GM23338 (cell line): ENCODE results near the gene ILKAP. TPM values are rescaled to one million over a fixed set of nuclear protein-coding genes. Genes with fewer than 3 reads are reported as not detected.

ENCODE experiments used
- ATAC-seq: fragments of 200-7000 bp; cut with Tn5 transposase; 3 replicates; pipeline ENCODE4 v1.9.1; 2020
- DNase-seq: peaks from one replicate; pipeline ENCODE4 v3.0.0-alpha.2; 2015; ENCODE audit warnings: low spot score
- H2AFZ ChIP-seq: fragments of 200-600 bp; sonication (generic); 2 replicates; pipeline ENCODE4 v1.8.0; 2016; ENCODE audit warnings: antibody characterized with exemption, mild to moderate bottlenecking, moderate library complexity
- H3F3A ChIP-seq: fragments of 200-600 bp; sonication (generic); replicated peaks from 2 replicates; pipeline ENCODE4 v1.8.0; 2017; ENCODE audit warnings: antibody characterized with exemption, mixed run types, low read depth
- H3K27ac ChIP-seq: fragments of 200-600 bp; sonication (generic); 2 replicates; pipeline ENCODE4 v1.6.1; 2016; ENCODE audit warnings: low read depth
- H3K27me3 ChIP-seq: fragments of 200-600 bp; sonication (generic); 2 replicates; pipeline ENCODE4 v1.8.0; 2016; ENCODE audit warnings: mild to moderate bottlenecking, mixed run types, moderate library complexity; ENCODE audit not compliant: insufficient read depth
- H3K36me3 ChIP-seq: fragments of 200-600 bp; sonication (generic); 2 replicates; pipeline ENCODE4 v1.8.0; 2016; ENCODE audit warnings: mild to moderate bottlenecking; ENCODE audit not compliant: insufficient read depth
- H3K4me1 ChIP-seq: fragments of 200-600 bp; sonication (generic); 2 replicates; pipeline ENCODE4 v1.8.0; 2016; ENCODE audit warnings: mild to moderate bottlenecking, moderate library complexity; ENCODE audit not compliant: insufficient read depth
- H3K4me2 ChIP-seq: fragments of 200-600 bp; sonication (generic); 2 replicates; pipeline ENCODE4 v1.7.1; 2017; ENCODE audit warnings: mixed run types
- H3K4me3 ChIP-seq: fragments of 200-600 bp; sonication (generic); 2 replicates; pipeline ENCODE4 v1.6.1; 2016; ENCODE audit warnings: mixed run types
- H3K79me2 ChIP-seq: fragments of 200-600 bp; sonication (generic); replicated peaks from 2 replicates; pipeline ENCODE4 v1.8.0; 2017; ENCODE audit warnings: mild to moderate bottlenecking; ENCODE audit not compliant: insufficient read depth
- H3K9me2 ChIP-seq: fragments of 200-600 bp; sonication (generic); 2 replicates; pipeline ENCODE4 v1.8.0; 2017; ENCODE audit not compliant: insufficient read depth
- H4K20me1 ChIP-seq: fragments of 200-600 bp; sonication (generic); replicated peaks from 2 replicates; pipeline ENCODE4 v1.8.0; 2017; ENCODE audit warnings: mild to moderate bottlenecking; ENCODE audit not compliant: insufficient read depth
- H3K27ac Mint-ChIP-seq: 2 replicates; pipeline ENCODE4 v1.8.0; 2020; ENCODE audit warnings: inconsistent platforms, mild to moderate bottlenecking, moderate library complexity, mixed read lengths
- H3K27me3 Mint-ChIP-seq: 3 replicates; pipeline ENCODE4 v1.8.0; 2022; ENCODE audit warnings: low read depth, mild to moderate bottlenecking, moderate library complexity, mixed read lengths, inconsistent platforms; ENCODE audit not compliant: insufficient read depth, poor library complexity
- H3K36me3 Mint-ChIP-seq: 3 replicates; pipeline ENCODE4 v1.8.0; 2021; ENCODE audit warnings: low read depth, mild to moderate bottlenecking, inconsistent platforms, moderate library complexity, mixed read lengths
- H3K4me1 Mint-ChIP-seq: 3 replicates; pipeline ENCODE4 v1.8.0; 2020; ENCODE audit warnings: mild to moderate bottlenecking, inconsistent platforms, mixed read lengths
- H3K4me3 Mint-ChIP-seq: 3 replicates; pipeline ENCODE4 v1.8.0; 2021; ENCODE audit warnings: moderate library complexity, mild to moderate bottlenecking, inconsistent platforms, mixed read lengths
- H3K9me3 Mint-ChIP-seq: 3 replicates; pipeline ENCODE4 v1.8.0; 2020; ENCODE audit warnings: moderate library complexity, mild to moderate bottlenecking, inconsistent platforms, mixed read lengths
- CREB1 ChIP-seq: fragments of 250-450 bp; sonication (Bioruptor Pico); IDR thresholded peaks from 2 replicates; pipeline ENCODE4 v1.5.0; 2020; ENCODE audit warnings: low read depth, mild to moderate bottlenecking, moderate library complexity
- EZH2 ChIP-seq: fragments of 200-600 bp; sonication (generic); IDR thresholded peaks from one replicate; pipeline ENCODE4 v1.8.0; 2017; ENCODE audit warnings: antibody characterized with exemption, mild to moderate bottlenecking, low read depth; ENCODE audit not compliant: unreplicated experiment
- EZH2phosphoT487 ChIP-seq: fragments of 200-600 bp; sonication (generic); IDR thresholded peaks from one replicate; pipeline ENCODE4 v1.8.1; 2018; ENCODE audit warnings: antibody characterized with exemption; ENCODE audit not compliant: unreplicated experiment
- JUNB ChIP-seq: IDR thresholded peaks from one replicate; pipeline ENCODE4 v1.6.1; 2016; ENCODE audit warnings: antibody characterized with exemption; ENCODE audit not compliant: unreplicated experiment
- NANOG ChIP-seq: IDR thresholded peaks from 2 replicates; pipeline ENCODE4 v1.6.1; 2016; ENCODE audit warnings: antibody characterized with exemption, borderline replicate concordance
- POLR2AphosphoS5 ChIP-seq: IDR thresholded peaks from 2 replicates; pipeline ENCODE4 v1.6.1; 2016; ENCODE audit warnings: antibody characterized with exemption, low read depth
- STAT1 ChIP-seq: IDR thresholded peaks from one replicate; pipeline ENCODE4 v1.6.1; 2016; ENCODE audit warnings: antibody characterized with exemption; ENCODE audit not compliant: unreplicated experiment
- ZNF114 ChIP-seq: fragments of 250-450 bp; sonication (Bioruptor Pico); IDR thresholded peaks from 2 replicates; pipeline ENCODE4 v1.5.0; 2020; ENCODE audit warnings: mild to moderate bottlenecking, moderate library complexity
- ZNF331 ChIP-seq: fragments of 250-450 bp; sonication (Bioruptor Pico); IDR thresholded peaks from 2 replicates; pipeline ENCODE4 v1.5.0; 2020; ENCODE audit warnings: low read depth, mild to moderate bottlenecking, moderate library complexity
- polyA plus RNA-seq: library from polyadenylated mRNA; unstranded; fragments of >200 nt; fragmentation: Nextera tagmentation; extraction: Ambion mirVana; gene quantifications from 2 replicates; pipeline ENCODE4 v1.2.1, GENCODE V29; 2016
- total RNA-seq: library from RNA; depleted of rRNA; stranded (reverse); fragments of >200 nt; shearing (Covaris generic); gene quantifications from 2 replicates; pipeline ENCODE4 v1.2.3, GENCODE V29; 2014
- TF ChIP-seq, protein P1 (sequence below), 2 experiments: fragments of 200-600 bp in 1 of 2; sonication (generic) in 1 of 2; conservative IDR thresholded peaks; 2 replicates each; pipeline versions ENCODE4 v1.5.1 to v1.6.1; 2016 to 2017; ENCODE audit warnings: antibody characterized with exemption in 2 of 2, low read depth in 2 of 2, mild to moderate bottlenecking in 2 of 2, moderate library complexity in 1 of 2
- TF ChIP-seq, protein P2 (sequence below): IDR thresholded peaks from 2 replicates; pipeline ENCODE4 v1.6.1; 2016; ENCODE audit warnings: antibody characterized with exemption
- TF ChIP-seq, protein P3 (sequence below): fragments of 250-450 bp; sonication (Bioruptor Pico); IDR thresholded peaks from 2 replicates; pipeline ENCODE4 v1.5.0; 2020; ENCODE audit warnings: mild to moderate bottlenecking, moderate library complexity
- TF ChIP-seq, protein P4 (sequence below): IDR thresholded peaks from one replicate; pipeline ENCODE4 v1.6.1; 2018; ENCODE audit warnings: antibody characterized with exemption; ENCODE audit not compliant: unreplicated experiment

ILKAP gene
- total and polyA plus RNA-seq, 2 experiments from 2014 or later = 17.0 to 35.9 TPM

DNA sequence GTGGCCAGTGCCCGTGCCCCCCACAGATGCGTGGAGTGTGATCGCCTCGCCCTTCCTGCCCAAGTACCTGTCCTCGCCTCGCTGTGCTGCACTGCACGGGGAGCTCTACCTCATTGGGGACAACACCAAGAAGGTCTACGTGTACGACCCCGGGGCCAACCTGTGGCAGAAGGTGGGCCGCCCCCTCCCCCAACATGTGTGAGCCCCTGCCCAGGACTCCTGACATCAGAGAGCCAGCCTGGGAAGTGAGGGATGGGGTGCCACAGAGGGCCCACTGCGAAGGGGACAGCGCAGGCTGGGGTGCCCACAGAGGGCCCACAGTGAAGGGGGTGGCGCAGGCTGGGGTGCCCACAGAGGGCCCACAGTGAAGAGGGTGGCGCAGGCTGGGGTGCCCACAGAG, 54.5 kb downstream of the ILKAP start:
- Histone ChIP-seq H3K4me1 (no peaks in the 10 kb centered on the region; the same call in 1 of the 2 replicates), H4K20me1 (no peaks in the 10 kb centered on the region), H3K27ac (no peak overlapping the region), H3K79me2 (no peaks in the 10 kb centered on the region), H3K9me2 (no peaks in the 10 kb centered on the region), H3F3A (no peaks in the 10 kb centered on the region), H3K36me3 (no peaks in the 10 kb centered on the region), H2AFZ (no peak overlapping the region), H3K4me3 (no peak overlapping the region), H3K27me3 (no peaks in the 10 kb centered on the region), H3K4me2 (no peak overlapping the region)
- Mint-ChIP-seq H3K9me3 (peaks cover under 1% of the 10 kb centered on the region; the same call in 2 of the 3 replicates), H3K27me3 (peaks cover 3% of the 10 kb centered on the region), H3K4me1 (peaks cover 4% of the 10 kb centered on the region; the same call in 2 of the 3 replicates), H3K36me3 (no peaks in the 10 kb centered on the region), H3K4me3 (no peak overlapping the region), H3K27ac (no peak overlapping the region)
- TF ChIP-seq, protein P1, sequence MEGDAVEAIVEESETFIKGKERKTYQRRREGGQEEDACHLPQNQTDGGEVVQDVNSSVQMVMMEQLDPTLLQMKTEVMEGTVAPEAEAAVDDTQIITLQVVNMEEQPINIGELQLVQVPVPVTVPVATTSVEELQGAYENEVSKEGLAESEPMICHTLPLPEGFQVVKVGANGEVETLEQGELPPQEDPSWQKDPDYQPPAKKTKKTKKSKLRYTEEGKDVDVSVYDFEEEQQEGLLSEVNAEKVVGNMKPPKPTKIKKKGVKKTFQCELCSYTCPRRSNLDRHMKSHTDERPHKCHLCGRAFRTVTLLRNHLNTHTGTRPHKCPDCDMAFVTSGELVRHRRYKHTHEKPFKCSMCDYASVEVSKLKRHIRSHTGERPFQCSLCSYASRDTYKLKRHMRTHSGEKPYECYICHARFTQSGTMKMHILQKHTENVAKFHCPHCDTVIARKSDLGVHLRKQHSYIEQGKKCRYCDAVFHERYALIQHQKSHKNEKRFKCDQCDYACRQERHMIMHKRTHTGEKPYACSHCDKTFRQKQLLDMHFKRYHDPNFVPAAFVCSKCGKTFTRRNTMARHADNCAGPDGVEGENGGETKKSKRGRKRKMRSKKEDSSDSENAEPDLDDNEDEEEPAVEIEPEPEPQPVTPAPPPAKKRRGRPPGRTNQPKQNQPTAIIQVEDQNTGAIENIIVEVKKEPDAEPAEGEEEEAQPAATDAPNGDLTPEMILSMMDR (conservative IDR thresholded peaks at IDR 0.05; ENCODE audit: low read depth in 2 of 2) = no peak
- no peak for TF ChIP-seq JUNB
- TF ChIP-seq EZH2phosphoT487 = no peak
- TF ChIP-seq POLR2AphosphoS5 = no peak
- TF ChIP-seq, protein P2, sequence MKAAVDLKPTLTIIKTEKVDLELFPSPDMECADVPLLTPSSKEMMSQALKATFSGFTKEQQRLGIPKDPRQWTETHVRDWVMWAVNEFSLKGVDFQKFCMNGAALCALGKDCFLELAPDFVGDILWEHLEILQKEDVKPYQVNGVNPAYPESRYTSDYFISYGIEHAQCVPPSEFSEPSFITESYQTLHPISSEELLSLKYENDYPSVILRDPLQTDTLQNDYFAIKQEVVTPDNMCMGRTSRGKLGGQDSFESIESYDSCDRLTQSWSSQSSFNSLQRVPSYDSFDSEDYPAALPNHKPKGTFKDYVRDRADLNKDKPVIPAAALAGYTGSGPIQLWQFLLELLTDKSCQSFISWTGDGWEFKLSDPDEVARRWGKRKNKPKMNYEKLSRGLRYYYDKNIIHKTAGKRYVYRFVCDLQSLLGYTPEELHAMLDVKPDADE = no peak
- no peak for TF ChIP-seq ZNF114
- no peak for TF ChIP-seq STAT1
- TF ChIP-seq, protein P3, sequence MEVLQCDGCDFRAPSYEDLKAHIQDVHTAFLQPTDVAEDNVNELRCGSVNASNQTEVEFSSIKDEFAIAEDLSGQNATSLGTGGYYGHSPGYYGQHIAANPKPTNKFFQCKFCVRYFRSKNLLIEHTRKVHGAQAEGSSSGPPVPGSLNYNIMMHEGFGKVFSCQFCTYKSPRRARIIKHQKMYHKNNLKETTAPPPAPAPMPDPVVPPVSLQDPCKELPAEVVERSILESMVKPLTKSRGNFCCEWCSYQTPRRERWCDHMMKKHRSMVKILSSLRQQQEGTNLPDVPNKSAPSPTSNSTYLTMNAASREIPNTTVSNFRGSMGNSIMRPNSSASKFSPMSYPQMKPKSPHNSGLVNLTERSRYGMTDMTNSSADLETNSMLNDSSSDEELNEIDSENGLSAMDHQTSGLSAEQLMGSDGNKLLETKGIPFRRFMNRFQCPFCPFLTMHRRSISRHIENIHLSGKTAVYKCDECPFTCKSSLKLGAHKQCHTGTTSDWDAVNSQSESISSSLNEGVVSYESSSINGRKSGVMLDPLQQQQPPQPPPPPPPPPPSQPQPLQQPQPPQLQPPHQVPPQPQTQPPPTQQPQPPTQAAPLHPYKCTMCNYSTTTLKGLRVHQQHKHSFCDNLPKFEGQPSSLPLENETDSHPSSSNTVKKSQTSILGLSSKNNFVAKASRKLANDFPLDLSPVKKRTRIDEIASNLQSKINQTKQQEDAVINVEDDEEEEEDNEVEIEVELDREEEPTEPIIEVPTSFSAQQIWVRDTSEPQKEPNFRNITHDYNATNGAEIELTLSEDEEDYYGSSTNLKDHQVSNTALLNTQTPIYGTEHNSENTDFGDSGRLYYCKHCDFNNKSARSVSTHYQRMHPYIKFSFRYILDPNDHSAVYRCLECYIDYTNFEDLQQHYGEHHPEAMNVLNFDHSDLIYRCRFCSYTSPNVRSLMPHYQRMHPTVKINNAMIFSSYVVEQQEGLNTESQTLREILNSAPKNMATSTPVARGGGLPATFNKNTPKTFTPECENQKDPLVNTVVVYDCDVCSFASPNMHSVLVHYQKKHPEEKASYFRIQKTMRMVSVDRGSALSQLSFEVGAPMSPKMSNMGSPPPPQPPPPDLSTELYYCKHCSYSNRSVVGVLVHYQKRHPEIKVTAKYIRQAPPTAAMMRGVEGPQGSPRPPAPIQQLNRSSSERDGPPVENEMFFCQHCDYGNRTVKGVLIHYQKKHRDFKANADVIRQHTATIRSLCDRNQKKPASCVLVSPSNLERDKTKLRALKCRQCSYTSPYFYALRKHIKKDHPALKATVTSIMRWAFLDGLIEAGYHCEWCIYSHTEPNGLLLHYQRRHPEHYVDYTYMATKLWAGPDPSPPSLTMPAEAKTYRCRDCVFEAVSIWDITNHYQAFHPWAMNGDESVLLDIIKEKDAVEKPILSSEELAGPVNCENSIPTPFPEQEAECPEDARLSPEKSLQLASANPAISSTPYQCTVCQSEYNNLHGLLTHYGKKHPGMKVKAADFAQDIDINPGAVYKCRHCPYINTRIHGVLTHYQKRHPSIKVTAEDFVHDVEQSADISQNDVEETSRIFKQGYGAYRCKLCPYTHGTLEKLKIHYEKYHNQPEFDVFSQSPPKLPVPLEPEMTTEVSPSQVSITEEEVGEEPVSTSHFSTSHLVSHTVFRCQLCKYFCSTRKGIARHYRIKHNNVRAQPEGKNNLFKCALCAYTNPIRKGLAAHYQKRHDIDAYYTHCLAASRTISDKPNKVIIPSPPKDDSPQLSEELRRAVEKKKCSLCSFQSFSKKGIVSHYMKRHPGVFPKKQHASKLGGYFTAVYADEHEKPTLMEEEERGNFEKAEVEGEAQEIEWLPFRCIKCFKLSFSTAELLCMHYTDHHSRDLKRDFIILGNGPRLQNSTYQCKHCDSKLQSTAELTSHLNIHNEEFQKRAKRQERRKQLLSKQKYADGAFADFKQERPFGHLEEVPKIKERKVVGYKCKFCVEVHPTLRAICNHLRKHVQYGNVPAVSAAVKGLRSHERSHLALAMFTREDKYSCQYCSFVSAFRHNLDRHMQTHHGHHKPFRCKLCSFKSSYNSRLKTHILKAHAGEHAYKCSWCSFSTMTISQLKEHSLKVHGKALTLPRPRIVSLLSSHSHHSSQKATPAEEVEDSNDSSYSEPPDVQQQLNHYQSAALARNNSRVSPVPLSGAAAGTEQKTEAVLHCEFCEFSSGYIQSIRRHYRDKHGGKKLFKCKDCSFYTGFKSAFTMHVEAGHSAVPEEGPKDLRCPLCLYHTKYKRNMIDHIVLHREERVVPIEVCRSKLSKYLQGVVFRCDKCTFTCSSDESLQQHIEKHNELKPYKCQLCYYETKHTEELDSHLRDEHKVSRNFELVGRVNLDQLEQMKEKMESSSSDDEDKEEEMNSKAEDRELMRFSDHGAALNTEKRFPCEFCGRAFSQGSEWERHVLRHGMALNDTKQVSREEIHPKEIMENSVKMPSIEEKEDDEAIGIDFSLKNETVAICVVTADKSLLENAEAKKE (CRISPR knock-in tag) = no peak
- no peak for TF ChIP-seq EZH2
- TF ChIP-seq NANOG = no peak
- no peak for TF ChIP-seq ZNF331 (CRISPR knock-in tag)
- TF ChIP-seq, protein P4, sequence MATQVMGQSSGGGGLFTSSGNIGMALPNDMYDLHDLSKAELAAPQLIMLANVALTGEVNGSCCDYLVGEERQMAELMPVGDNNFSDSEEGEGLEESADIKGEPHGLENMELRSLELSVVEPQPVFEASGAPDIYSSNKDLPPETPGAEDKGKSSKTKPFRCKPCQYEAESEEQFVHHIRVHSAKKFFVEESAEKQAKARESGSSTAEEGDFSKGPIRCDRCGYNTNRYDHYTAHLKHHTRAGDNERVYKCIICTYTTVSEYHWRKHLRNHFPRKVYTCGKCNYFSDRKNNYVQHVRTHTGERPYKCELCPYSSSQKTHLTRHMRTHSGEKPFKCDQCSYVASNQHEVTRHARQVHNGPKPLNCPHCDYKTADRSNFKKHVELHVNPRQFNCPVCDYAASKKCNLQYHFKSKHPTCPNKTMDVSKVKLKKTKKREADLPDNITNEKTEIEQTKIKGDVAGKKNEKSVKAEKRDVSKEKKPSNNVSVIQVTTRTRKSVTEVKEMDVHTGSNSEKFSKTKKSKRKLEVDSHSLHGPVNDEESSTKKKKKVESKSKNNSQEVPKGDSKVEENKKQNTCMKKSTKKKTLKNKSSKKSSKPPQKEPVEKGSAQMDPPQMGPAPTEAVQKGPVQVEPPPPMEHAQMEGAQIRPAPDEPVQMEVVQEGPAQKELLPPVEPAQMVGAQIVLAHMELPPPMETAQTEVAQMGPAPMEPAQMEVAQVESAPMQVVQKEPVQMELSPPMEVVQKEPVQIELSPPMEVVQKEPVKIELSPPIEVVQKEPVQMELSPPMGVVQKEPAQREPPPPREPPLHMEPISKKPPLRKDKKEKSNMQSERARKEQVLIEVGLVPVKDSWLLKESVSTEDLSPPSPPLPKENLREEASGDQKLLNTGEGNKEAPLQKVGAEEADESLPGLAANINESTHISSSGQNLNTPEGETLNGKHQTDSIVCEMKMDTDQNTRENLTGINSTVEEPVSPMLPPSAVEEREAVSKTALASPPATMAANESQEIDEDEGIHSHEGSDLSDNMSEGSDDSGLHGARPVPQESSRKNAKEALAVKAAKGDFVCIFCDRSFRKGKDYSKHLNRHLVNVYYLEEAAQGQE = no peak
- TF ChIP-seq CREB1 (CRISPR knock-in tag) = no peak
- DNase-seq (no peak), ATAC-seq (no peak)
